Smooth muscle cell (in vitro differentiated cells): ENCODE results near the gene HCFC1R1. TPM values are rescaled to one million over a fixed set of nuclear protein-coding genes. Genes with fewer than 3 reads are reported as not detected.

Experiments
- DNase-seq: peaks from one replicate; lab custom pipeline; 2025; ENCODE audit not compliant: unreplicated experiment; lab: John Stamatoyannopoulos, UW
- H2AFZ ChIP-seq: fragments of 200-600 bp; sonication (generic); 2 replicates; pipeline ENCODE4 v1.6.0; 2016; ENCODE audit warnings: antibody characterized with exemption, low read depth, mild to moderate bottlenecking
- H3F3A ChIP-seq: fragments of 200-600 bp; sonication (generic); 2 replicates; pipeline ENCODE4 v1.6.0; 2017; ENCODE audit warnings: antibody characterized with exemption, low read depth
- H3K27ac ChIP-seq: fragments of 200-600 bp; sonication (generic); 2 replicates; pipeline ENCODE4 v1.5.1; 2016; ENCODE audit warnings: low read depth, mild to moderate bottlenecking
- H3K27me3 ChIP-seq: fragments of 200-600 bp; sonication (generic); 2 replicates; pipeline ENCODE4 v1.6.1; 2016; ENCODE audit warnings: low read depth, mild to moderate bottlenecking
- H3K36me3 ChIP-seq: fragments of 200-600 bp; sonication (generic); 2 replicates; pipeline ENCODE4 v1.5.1; 2016; ENCODE audit warnings: low read depth
- H3K4me1 ChIP-seq: fragments of 200-600 bp; sonication (generic); 2 replicates; pipeline ENCODE4 v1.5.1; 2016; ENCODE audit warnings: low read depth
- H3K4me2 ChIP-seq: fragments of 200-600 bp; sonication (generic); 2 replicates; pipeline ENCODE4 v1.6.0; 2016; ENCODE audit warnings: mild to moderate bottlenecking
- H3K4me3 ChIP-seq: fragments of 200-600 bp; sonication (generic); 2 replicates; pipeline ENCODE4 v1.5.1; 2016; ENCODE audit warnings: mild to moderate bottlenecking
- H3K79me2 ChIP-seq: fragments of 200-600 bp; sonication (generic); 2 replicates; pipeline ENCODE4 v1.6.0; 2016; ENCODE audit warnings: low read depth, mild to moderate bottlenecking
- H3K9ac ChIP-seq: fragments of 200-600 bp; sonication (generic); 2 replicates; pipeline ENCODE4 v1.6.0; 2016; ENCODE audit warnings: low read depth
- H3K9me3 ChIP-seq: fragments of 200-600 bp; sonication (generic); replicated peaks from 2 replicates; pipeline ENCODE4 v1.5.1; 2016; ENCODE audit warnings: low read depth
- H4K20me1 ChIP-seq: fragments of 200-600 bp; sonication (generic); 2 replicates; pipeline ENCODE4 v1.6.0; 2016; ENCODE audit warnings: low read depth
- CTCF ChIP-seq: fragments of 200-600 bp; sonication (generic); IDR thresholded peaks from 2 replicates; pipeline ENCODE4 v1.5.1; 2017; ENCODE audit warnings: borderline replicate concordance, mild to moderate bottlenecking, antibody characterized with exemption; ENCODE audit not compliant: insufficient read depth, poor library complexity, severe bottlenecking
- WGBS: methylation state at CpG from one replicate; pipeline ENCODE4 v1.1.7; 2016; ENCODE audit warnings: low lambda C conversion rate; 5-methylcytosine and 5-hydroxymethylcytosine counted together
- polyA plus RNA-seq: library from polyadenylated mRNA; unstranded; fragments of >200 nt; fragmentation: Nextera tagmentation; extraction: Ambion mirVana; gene quantifications from 2 replicates; pipeline ENCODE4 v1.2.1, GENCODE V29; 2016
- total RNA-seq: library from RNA; depleted of rRNA; stranded (reverse); fragments of >200 nt; gene quantifications from 2 replicates; pipeline ENCODE4 v1.2.3, GENCODE V29; 2014

Gene HCFC1R1
- total and polyA plus RNA-seq, 2 experiments from 2014 or later = 63.3 to 337 TPM

GRCh38 chr16:3022684-3023414, 893 bp downstream of the HCFC1R1 start:
- no peak for TF ChIP-seq CTCF
- H3K27me3 ChIP-seq = no peaks in the 10 kb centered on the region
- H4K20me1 ChIP-seq = peaks cover 51% of the 10 kb centered on the region
- no peak overlapping the region for H2AFZ ChIP-seq
- peaks cover 17% of the 10 kb centered on the region for H3K4me1 ChIP-seq
- peaks cover 3% of the 10 kb centered on the region for H3F3A ChIP-seq
- peak overlapping the region; percentile 93 for H3K4me2 ChIP-seq
- H3K36me3 ChIP-seq = no peaks in the 10 kb centered on the region
- whole genome bisulfite sequencing = 20% methylated on average over 6 of the region's 8 CpGs
- peak overlapping the region; percentile 100 for H3K27ac ChIP-seq
- peak overlapping the region; percentile 99 for H3K9ac ChIP-seq
- no peaks in the 10 kb centered on the region for H3K9me3 ChIP-seq
- H3K4me3 ChIP-seq = peak overlapping the region; percentile 86
- no peak for DNase-seq
- no peaks in the 10 kb centered on the region for H3K79me2 ChIP-seq

GRCh38 chr16:3022208-3022683, 1.5 kb downstream of the HCFC1R1 start:
- H3K9me3 ChIP-seq = no peaks in the 10 kb centered on the region
- no peaks in the 10 kb centered on the region for H3K36me3 ChIP-seq
- H3K79me2 ChIP-seq = no peaks in the 10 kb centered on the region
- no peak overlapping the region for H2AFZ ChIP-seq
- peak overlapping the region; percentile 93 for H3K4me2 ChIP-seq
- no peak for TF ChIP-seq CTCF
- WGBS = under 1% methylated on average over 8 of the region's 8 CpGs
- DNase-seq = peak; percentile 62
- peaks cover 9% of the 10 kb centered on the region for H3F3A ChIP-seq
- H3K27me3 ChIP-seq = no peaks in the 10 kb centered on the region
- H3K9ac ChIP-seq = peak overlapping the region; percentile 99
- H3K4me1 ChIP-seq = peaks cover 20% of the 10 kb centered on the region
- peak overlapping the region; percentile 100 for H3K27ac ChIP-seq
- H4K20me1 ChIP-seq = peaks cover 45% of the 10 kb centered on the region
- H3K4me3 ChIP-seq = peak overlapping the region; percentile 86

- no peak overlapping the region for H2AFZ ChIP-seq
- peak overlapping the region; percentile 100 for H3K27ac ChIP-seq
- H3K4me3 ChIP-seq = peak overlapping the region; percentile 86
- H3K9ac ChIP-seq = peak overlapping the region; percentile 99
- H3K27me3 ChIP-seq = no peaks in the 10 kb centered on the region
- H3K4me2 ChIP-seq = peak overlapping the region; percentile 93
- H3K36me3 ChIP-seq = no peaks in the 10 kb centered on the region
- no peaks in the 10 kb centered on the region for H3K79me2 ChIP-seq
- WGBS = 0% methylated on average over 19 of the region's 25 CpGs
- H3K9me3 ChIP-seq = no peaks in the 10 kb centered on the region
- peak; percentile 30 for TF ChIP-seq CTCF
- H3F3A ChIP-seq = peaks cover 12% of the 10 kb centered on the region
- H3K4me1 ChIP-seq = peaks cover 21% of the 10 kb centered on the region
- peak; percentile 71 for DNase-seq
- peaks cover 38% of the 10 kb centered on the region for H4K20me1 ChIP-seq
These were observed 2.1 kb downstream of the HCFC1R1 start for GRCh38 chr16:3021449-3022207.
